ENCODE measurements around the gene CORO2B. TPM values are rescaled to one million over a fixed set of nuclear protein-coding genes. Genes with fewer than 3 reads are reported as not detected.

CORO2B gene
- total and polyA plus RNA-seq, 2 of the 4 experiments (the other 2 are of a cell fraction) = 9.3 to 39.3 TPM

GRCh38 chr15:68773036-68773435, 194.2 kb downstream of the CORO2B start:
- TF ChIP-seq ELK1 (IDR thresholded peaks at IDR 0.05; ENCODE audit: borderline replicate concordance, low read depth, low read length) (no peak), RAD21 (IDR thresholded peaks at IDR 0.05; ENCODE audit: low read length) (no peak), SMC3 (IDR thresholded peaks at IDR 0.05; ENCODE audit: low read depth, low read length) (no peak), MXI1 (IDR thresholded peaks at IDR 0.05; ENCODE audit: borderline replicate concordance, low read depth, low read length) (no peak), USF2 (IDR thresholded peaks at IDR 0.05; ENCODE audit: low read depth, low read length) (no peak), NFE2L2 (IDR thresholded peaks at IDR 0.05; ENCODE audit: low read depth, low read length) (no peak), RFX5 (IDR thresholded peaks at IDR 0.05; ENCODE audit: low read depth, low read length) (no peak), CEBPB (IDR thresholded peaks at IDR 0.05; ENCODE audit: low read depth, low read length) (no peak), CTCF (conservative IDR thresholded peaks at IDR 0.05; ENCODE audit: low read depth, low read length) (no peak), POLR2A (IDR thresholded peaks at IDR 0.05; ENCODE audit: low read depth, low read length) (no peak), MAFK (IDR thresholded peaks at IDR 0.05; ENCODE audit: low read depth, low read length) (no peak), BHLHE40 (IDR thresholded peaks at IDR 0.05; ENCODE audit: low read depth, low read length) (no peak), RCOR1 (IDR thresholded peaks at IDR 0.05; ENCODE audit: insufficient replicate concordance, low read length) (no peak), CHD1 (IDR thresholded peaks at IDR 0.05; ENCODE audit: low read depth, low read length) (no peak), MAZ (IDR thresholded peaks at IDR 0.05; ENCODE audit: borderline replicate concordance, low read depth, low read length) (no peak), FOS (IDR thresholded peaks at IDR 0.05; ENCODE audit: low read depth, low read length) (no peak)
- Histone ChIP-seq H2BK15ac (ENCODE audit: low read depth, low read length) (no peak overlapping the region), H3K36me3 (ENCODE audit: control insufficient read depth, insufficient read depth, low read length) (peaks cover 5% of the 10 kb centered on the region), H3K18ac (ENCODE audit: low read depth, low read length) (no peak overlapping the region), H3K14ac (replicated peaks; ENCODE audit: low read depth, low read length) (no peak overlapping the region), H3K56ac (ENCODE audit: extremely low read depth, insufficient read depth, low read length) (no peak overlapping the region), H2BK20ac (ENCODE audit: low read depth, low read length) (no peak overlapping the region), H3K4ac (ENCODE audit: low read depth, low read length) (no peak overlapping the region), H3K9ac (ENCODE audit: low read depth, low read length) (no peak overlapping the region), H3K4me1 (ENCODE audit: control insufficient read depth, insufficient read depth, low read length) (no peaks in the 10 kb centered on the region; the same call in 1 of the 2 replicates), H3K4me3 (ENCODE audit: insufficient read depth, low read depth, low read length) (no peak overlapping the region), H4K8ac (ENCODE audit: low read depth in 2 of 2, low read length in 2 of 2) (no peak overlapping the region), H2AFZ (replicated peaks; ENCODE audit: low read length, poor library complexity) (no peak overlapping the region), H3K23ac (ENCODE audit: low read depth, low read length) (no peak overlapping the region), H3K4me2 (ENCODE audit: low read depth, low read length) (no peak overlapping the region), H2BK120ac (ENCODE audit: low read depth, low read length) (no peak overlapping the region), H2AK5ac (ENCODE audit: low read depth, low read length) (no peak overlapping the region), H4K20me1 (ENCODE audit: insufficient read depth, low read length) (0 out of 2 replicates have a peak, but pooled peaks cover 2% of the 10 kb centered on the region), H3K27me3 (ENCODE audit: control insufficient read depth, insufficient read depth, low read length) (peaks cover 16% of the 10 kb centered on the region), H4K5ac (ENCODE audit: low read depth, low read length) (no peak overlapping the region), H3K9me1 (ENCODE audit: insufficient read depth, low read length) (no peaks in the 10 kb centered on the region; the same call in 1 of the 2 replicates), H2BK5ac (ENCODE audit: low read depth, low read length, poor library complexity, severe bottlenecking) (no peak overlapping the region), H2AK9ac (replicated peaks; ENCODE audit: low read depth, low read length, poor library complexity) (no peak overlapping the region), H3K79me1 (ENCODE audit: low read depth in 1 of 2, low read length in 2 of 2) (no peaks in the 10 kb centered on the region), H4K91ac (ENCODE audit: insufficient read depth, low read depth, low read length) (no peak overlapping the region), H3K27ac (ENCODE audit: insufficient read depth, low read length) (no peak overlapping the region), H3K9me3 (ENCODE audit: control insufficient read depth, insufficient read depth, low read length) (0 out of 2 replicates have a peak, but pooled peaks cover 2% of the 10 kb centered on the region)
- DNase-seq (no peak), ATAC-seq (ENCODE audit: low read depth) (no peak)
- dilution Hi-C loops (cut with HindIII; ENCODE audit: low sequenced_read_pairs, unreplicated experiment) (no loop called here), intact Hi-C loops (cut with micrococcal nuclease) (no loop called here), in situ Hi-C loops (cut with MboI; ENCODE audit: low sequenced_read_pairs) (no loop called here)
- no TSS peak for BruUV-seq (replicated peaks)
- WGBS, 2 experiments (ENCODE audit: extremely low coverage in 2 of 2, insufficient read length in 1 of 2) = no CpG with 5 or more reads among the region's 2 CpGs
- CTCF ChIA-PET = no interaction called here
- POLR2A ChIA-PET (ENCODE audit: unreplicated experiment) = no interaction called here
